GM18858 (cell line): ENCODE measurements around the gene MAZ.
"Not testable (repeated sequence)": the region's sequence is repeated elsewhere in the genome, so short reads cannot be mapped to it uniquely, and the experiment has no call there.

ENCODE experiments used
- ATAC-seq: cut with Tn5 transposase; IDR thresholded peaks from one replicate; pipeline ENCODE4 v1.9.1; 2021; ENCODE audit not compliant: unreplicated experiment

MAZ gene

DNA sequence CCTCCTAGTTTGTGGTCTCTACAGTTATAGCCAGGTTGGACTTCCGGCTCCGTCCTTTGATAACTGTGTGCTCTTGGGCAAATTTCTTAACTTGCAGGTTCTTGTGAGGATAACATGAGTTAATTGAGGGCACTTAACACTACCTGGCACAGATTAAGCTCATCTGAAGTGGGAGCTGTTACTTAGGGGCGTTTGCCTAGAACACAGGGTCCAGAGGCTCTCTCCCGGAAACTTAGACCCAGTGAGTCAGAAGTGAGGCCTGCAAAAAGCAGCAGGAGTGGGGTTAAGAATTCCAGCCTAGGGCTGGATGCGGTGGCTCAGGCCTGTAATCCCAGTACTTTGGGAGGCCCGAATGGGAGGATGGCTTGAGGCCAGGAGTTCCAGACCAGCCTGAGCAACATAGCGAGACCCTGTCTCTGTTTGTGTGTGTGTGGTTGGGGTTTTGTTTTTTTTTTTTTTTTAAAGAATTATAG lies 15.3 kb downstream of the MAZ start:
- no peak for ATAC-seq

DNA sequence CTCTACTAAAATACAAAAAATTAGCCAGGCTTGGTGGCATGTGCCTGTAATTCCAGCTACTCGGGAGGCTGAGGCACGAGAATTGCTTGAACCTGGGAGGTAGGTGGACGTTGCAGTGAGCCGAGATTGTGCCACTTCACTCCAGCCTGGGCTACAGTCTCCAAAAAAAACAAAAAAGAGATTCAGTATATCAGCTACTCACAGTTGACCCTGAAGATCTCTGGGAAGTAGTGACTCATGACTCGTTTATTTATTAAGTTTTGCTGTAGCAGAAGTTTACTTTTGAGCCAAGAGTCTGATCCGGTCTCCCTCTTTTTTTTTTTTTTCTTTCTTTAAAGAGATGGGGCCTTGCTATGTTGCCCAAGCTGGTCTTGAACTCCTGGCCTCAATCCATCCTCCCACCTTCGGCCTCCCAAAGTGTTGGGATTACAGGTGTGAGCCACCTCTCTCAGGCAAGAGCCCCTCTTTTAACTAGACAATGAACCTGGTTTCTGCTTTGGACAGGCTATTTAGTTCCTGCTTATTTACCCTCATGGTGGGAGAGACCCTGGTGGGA lies 18.3 kb downstream of the MAZ start:
- no peak for ATAC-seq

GRCh38 chr16:29825145-29826044 lies 19.1 kb downstream of the MAZ start:
- no peak for ATAC-seq

DNA sequence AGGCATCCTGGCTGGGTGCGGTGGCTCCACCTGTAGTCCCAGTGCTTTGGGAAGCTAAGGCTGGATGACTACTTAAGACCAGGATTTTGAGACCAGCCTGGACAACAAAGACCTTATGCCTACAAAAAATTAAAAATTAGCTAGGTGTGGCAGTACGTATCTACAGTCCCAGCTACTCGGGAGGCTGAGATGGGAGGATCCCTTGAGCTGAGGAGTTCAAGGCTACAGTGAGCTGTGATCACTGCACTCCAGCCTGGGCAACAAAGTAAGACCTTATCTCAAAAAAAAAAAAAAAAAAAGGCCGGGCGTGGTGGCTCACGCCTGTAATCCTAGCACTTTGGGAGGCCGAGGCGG lies 20.0 kb downstream of the MAZ start:
- no peak for ATAC-seq

DNA sequence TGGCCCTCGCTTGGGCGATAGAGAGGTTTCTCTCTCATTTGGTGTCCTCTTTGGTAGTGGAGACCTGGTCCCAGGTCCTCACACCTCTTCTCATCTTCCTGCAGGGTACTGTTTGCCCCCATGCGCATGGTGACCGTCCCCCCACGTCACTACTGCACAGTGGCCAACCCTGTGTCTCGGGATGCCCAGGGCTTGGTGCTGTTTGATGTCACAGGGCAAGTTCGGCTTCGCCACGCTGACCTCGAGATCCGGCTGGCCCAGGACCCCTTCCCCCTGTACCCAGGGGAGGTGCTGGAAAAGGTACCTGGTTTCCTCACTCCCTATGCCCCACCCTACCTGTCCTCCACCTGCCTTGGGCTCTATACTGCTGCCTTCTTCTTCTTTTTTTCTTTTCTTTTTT lies 24.4 kb downstream of the MAZ start:
- no peak for ATAC-seq

DNA sequence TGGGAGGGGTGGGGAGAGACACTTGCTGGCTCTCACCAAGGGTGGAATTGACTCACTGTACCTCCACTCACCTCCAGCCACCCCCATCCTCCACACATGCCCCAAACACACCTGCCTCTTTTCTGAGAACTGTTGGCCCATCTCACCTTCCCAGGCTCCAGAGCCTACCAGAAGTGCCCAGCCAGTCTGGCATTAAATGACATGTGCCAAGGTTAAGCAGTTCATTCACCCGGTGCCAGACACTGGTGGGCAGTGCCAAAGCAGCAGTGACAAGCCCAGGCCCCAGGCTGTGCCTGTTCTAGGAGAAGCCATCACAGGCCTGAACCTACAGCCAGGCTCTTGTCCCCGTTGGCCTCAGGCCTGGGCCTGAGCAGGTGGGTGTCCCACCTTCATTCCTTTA lies 25.2 kb downstream of the MAZ start:
- no peak for ATAC-seq

DNA sequence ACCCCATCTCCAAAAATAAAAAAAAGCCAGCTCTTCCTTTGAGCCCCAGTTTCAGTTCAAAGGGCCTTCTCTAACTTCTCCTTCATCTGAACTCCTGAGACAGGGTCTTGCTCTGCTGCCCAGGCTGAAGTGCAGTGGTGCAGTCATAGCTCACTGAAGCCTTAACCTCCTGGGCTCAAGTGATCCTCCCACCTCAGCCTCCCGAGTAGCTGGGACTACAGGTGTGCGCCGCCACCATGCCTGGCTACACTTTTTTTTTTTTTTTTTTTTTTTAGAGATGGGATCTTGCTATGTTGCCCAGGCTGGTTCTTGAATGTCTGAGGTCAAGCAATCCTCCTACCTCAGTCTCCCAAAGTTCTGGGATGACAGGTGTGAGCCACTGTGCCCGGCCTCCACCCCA lies 26.9 kb downstream of the MAZ start:
- not testable (repeated sequence) for ATAC-seq

DNA sequence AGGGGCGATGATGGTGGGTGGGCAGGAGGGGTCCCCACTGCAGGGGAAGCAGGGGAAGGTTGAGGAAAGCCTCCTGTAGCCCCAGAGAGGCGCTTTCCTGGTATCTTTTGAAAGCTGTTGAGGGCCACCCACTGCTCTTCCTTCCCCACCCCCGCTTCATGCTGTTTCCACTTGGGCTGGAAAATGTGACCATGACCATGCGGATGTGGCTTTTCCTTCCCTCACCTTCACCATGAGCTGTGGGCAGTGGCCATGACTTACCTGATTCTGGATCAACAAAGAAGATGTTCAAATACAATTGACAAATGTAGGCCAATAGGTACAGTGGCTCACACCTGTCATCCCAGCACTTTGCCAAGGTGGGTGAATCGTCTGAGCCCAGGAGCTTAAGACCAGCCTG lies 27.8 kb downstream of the MAZ start:
- ATAC-seq = no peak

DNA sequence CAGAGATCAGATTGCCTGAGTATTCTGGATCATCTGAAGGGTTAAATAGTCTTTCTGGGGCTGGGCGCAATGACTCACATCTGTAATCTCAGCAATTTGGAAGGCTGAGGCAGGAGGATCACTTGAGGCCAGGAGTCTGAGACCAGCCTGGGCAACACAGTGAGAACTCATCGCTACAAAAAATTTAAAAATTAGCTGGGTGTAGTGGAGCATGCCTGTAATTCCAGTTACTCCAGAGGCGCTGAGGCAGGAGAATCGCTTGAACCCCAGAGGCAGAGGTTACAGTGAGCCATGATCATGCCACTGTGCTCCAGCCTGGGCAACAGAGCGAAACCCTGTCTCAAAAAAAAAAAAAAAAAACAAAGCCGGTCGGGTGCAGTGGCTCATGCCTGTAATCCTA lies 29.6 kb downstream of the MAZ start:
- ATAC-seq = no peak

DNA sequence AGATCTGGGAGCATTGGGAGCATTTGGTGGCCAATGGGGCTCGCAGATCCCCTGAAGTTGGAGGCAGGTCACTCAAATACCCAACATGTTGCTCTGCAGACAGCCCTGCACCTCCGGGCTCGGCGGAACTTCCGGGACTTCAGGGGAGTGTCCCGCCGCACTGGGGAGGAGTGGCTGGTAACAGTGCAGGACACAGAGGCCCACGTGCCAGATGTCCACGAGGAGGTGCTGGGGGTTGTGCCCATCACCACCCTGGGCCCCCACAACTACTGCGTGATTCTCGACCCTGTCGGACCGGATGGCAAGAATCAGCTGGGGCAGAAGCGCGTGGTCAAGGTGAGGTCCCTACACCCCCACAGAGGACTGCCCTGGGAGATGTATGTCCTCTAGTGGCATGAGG lies 30.3 kb downstream of the MAZ start:
- no peak for ATAC-seq

- no peak for ATAC-seq
Measured at GRCh38 chr16:29837841-29838240, 31.5 kb downstream of the MAZ start.

DNA sequence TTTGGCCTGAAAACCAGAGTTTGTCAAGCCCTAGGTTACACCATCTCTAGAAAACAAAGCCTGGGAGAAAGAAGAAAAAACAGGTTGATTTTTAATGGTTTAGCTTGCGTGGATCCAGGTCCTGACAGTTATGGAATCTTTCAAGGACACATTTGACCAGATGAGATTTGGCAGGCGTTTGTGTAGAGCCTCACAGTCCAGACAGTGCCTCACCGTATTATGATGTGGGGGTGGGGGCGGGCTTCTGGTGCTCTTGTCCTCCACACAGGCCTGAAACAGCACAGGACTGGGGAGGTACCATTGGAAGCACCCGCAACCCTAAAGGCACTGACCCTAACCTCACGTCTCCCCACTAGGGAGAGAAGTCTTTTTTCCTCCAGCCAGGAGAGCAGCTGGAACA lies 33.5 kb downstream of the MAZ start:
- no peak for ATAC-seq

- no peak for ATAC-seq
Measured at GRCh38 chr16:29840240-29840639, 33.9 kb downstream of the MAZ start.

DNA sequence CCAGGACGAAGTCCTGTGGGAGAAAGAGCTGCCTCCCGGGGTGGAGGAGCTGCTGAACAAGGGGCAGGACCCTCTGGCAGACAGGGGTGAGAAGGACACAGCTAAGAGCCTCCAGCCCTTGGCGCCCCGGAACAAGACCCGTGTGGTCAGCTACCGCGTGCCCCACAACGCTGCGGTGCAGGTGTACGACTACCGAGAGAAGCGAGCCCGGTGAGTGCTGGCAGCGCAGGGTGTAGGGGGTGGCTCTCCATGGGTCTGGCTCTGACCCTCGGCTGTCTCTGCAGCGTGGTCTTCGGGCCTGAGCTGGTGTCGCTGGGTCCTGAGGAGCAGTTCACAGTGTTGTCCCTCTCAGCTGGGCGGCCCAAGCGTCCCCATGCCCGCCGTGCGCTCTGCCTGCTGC lies 35.3 kb downstream of the MAZ start:
- no peak for ATAC-seq

DNA sequence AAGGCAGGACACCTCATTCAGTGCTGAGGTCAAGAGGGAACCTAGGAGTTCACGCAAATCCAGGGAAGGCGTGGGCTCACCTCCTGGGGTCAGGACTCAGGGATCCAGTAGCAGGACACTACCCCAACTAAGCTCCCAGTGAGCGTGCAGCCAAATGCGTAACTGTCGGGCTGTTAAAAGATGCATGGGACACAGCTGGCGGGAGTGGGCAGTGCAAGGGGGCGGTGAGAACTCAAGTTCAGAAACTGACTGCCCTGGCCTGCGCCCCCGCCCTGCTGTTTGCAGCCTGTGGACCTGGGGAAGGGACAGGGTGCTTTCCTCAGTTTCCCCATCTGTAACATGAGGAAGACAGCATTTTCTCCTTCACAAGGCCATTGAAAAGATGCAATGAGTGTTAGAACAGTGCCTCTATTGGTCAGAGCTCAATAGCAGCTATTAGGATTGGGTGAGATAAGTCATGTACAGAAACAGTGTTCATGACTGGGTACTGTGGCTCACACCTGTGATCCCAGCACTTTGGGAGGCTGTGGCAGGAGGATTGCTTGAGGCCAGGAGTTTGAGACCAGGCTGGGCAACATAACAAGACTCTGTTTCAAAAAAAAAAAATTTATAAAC lies 36.5 kb downstream of the MAZ start:
- no peak for ATAC-seq

DNA sequence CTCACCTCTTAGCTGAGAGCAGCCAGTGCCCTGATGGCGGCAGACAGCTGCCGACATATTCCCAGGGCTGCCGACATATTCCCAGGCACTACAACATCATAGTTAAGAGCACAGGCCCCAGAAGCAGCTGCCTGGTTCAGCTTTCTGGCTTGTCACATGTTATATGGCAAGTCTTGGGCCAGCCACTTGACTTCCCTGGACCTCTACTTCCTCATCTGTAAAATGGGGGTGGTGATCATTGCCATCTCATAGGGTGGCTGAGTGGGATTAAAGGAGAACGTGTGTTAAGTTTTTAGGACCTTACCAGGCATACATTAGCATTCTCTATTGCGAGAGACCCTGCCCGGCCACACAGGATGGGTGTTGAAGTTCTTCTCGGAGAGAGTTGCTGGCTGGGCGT lies 37.6 kb downstream of the MAZ start:
- no peak for ATAC-seq

DNA sequence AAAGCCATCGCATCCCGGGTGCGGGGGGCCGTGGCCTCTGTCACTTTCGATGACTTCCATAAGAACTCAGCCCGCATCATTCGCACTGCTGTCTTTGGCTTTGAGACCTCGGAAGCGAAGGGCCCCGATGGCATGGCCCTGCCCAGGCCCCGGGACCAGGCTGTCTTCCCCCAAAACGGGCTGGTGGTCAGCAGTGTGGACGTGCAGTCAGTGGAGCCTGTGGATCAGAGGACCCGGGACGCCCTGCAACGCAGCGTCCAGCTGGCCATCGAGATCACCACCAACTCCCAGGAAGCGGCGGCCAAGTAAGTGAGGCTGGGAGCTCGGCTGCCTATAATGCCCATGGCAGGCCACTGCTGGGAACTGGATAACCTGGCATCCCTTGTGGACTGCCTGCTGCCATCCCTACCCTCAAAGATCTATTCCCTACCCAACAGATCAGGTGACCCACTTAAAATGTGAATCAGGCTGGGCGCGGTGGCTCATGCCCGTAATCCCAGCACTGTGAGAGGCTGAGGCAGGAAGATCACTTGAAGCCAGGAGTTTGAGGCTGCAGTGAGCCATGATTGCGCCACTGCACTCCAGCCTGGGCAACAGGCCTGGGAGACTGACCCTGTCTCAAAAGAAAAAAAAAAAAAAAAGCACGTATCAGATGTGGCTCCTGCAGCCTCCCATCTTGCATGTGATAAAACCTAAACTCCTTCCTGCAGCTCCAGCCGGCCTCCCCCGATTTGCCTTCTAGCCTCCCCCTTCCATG lies 38.4 kb downstream of the MAZ start:
- no peak for ATAC-seq

DNA sequence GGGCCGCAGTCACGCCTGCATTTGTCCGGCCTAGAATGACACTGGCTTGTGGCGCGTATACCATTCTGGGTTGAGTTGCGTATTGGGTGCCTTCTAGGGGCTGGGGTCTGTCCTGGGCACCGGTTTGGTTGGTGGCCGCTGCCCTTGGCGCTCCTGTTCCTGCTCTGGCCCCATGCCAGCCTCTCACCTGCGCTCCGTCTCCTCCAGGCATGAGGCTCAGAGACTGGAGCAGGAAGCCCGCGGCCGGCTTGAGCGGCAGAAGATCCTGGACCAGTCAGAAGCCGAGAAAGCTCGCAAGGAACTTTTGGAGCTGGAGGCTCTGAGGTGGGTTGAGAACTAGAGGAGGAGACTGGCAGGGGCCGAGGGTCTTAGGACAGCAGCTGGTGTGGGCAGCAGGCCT lies 39.3 kb downstream of the MAZ start:
- no peak for ATAC-seq

DNA sequence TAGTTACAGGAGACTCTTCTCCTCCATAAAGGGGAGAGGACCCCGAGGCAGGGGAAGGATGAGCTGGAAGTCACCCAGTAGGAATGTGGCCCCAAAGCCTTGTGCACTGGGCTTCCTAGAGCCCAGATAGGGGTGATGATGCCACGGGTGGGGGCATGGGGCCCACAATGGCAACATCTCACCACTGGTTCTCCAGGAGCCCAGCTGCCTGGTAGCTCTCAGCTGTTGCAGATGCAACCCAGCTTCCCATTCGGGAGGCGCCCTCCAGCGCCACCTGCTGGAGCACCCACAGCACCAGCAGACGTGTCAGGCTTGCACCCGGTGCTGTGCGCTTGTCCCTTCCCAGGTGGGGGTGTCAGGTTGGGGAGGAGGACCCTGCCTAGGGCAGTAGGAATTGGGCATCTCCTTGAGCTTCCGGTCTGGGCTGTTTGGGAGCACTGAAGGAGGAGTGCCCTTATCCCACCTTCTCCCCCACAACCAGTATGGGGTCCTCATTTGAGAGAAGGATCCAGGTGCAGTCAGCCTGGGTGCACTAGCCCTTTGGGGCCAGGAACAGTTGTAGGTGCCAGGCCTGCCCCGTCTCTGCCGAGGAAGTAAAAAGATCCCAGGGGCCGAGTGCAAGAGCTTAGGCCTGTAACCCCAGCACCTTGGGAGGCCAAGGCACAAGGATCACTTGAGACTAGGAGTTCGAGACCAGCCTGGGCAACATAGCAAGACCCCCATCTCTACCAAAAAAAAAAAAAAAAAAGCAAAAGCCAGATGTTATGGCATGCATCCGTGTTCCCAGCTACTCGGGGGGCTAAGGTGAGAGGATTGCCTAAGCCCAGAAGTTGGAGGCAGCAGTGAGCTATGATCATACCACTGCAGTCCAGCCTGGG lies 42.3 kb downstream of the MAZ start:
- no peak for ATAC-seq

DNA sequence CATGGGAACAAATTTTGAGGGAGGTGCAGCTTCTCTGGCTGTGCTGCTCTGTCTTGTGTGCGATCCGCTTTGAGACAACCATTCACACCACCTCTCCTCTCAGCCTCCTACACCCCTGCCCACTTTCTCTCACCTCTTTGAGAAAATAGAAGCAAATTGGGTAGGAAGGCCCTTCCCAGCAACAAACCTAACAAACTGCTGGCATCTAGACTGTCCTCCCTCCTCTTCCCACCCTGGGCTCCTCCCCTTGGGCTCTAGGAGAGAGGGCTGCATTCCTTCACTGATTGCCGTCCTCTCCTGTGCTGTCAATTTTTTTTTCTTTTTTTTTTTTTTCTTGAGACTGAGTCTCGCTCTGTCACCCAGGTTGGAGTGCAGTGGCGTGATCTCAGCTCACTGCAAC lies 43.2 kb downstream of the MAZ start:
- ATAC-seq = no peak

DNA sequence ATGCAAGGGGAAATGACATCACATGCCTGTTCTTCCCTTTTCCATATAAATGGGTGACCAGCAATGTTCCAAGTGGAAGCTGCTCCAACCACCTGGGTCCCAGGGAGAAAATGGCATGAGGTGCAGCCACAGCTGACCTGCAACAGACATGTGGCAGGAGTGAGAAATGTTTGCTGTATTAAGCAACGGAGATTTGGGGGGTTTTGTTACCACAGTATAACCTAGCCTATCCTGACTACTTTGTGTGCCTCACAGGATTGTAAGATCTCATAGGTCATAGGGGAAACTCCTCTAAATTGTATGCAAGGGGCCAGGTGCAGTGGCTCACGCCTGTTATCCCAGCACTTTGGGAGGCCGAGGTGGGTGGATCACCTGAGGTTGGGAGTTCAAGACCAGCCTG lies 44.7 kb downstream of the MAZ start:
- ATAC-seq = no peak
